ENCODE results near the gene ANO4. TPM values are rescaled to one million over a fixed set of nuclear protein-coding genes. Genes with fewer than 3 reads are reported as not detected.

Gene ANO4
- total RNA-seq, 3 donors from 2014 or later (not counting 1 experiment from before 2014, with no cell fraction given): not detected

DNA sequence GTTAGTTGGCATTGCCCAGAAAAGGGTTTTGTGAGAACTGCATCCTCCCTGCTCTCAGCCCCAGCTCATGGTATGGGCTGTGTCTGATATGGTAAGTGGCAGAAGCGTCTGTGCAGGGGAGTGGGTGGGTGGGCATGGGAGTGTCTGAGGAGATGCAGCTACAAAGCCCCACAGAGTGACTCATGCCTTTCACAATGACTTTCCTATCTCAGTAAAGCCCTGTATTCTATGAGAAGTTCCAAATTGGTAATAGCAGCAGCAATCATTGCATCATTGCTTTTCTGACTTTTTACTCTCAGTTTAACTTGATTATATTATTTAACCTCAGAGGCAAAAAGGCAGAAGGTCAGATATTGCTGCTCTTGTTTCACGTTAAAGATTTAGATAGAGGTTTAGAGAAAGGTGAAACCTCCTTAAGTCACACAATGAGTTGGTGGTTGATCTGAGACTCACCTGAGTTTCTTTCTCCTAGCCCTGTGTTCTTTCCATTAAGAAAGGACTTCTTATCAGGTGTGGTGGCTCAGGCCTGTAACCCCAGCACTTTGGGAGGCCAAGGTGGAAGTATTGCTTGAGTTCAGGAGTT is 243.8 kb downstream of the ANO4 start:
- peaks cover 0 to 1% of the 10 kb centered on the region in 2 donors for H3K9me3 Mint-ChIP-seq
- WGBS (ENCODE audit: insufficient coverage): 78% methylated on average over 2 of the region's 2 CpGs
- no peak overlapping the region for H3K4me3 Mint-ChIP-seq
- Histone ChIP-seq H3K36me3 (ENCODE audit: control insufficient read depth, insufficient read depth, low read length) (no peaks in the 10 kb centered on the region), H3K4me3 (ENCODE audit: low read length) (no peak overlapping the region), H3K9me3 (ENCODE audit: control insufficient read depth, insufficient read depth, low read length) (no peaks in the 10 kb centered on the region), H3K4me1 (ENCODE audit: control insufficient read depth, insufficient read depth, low read length) (no peaks in the 10 kb centered on the region), H3K27ac (ENCODE audit: low read length) (no peak overlapping the region), H3K27me3 (ENCODE audit: control insufficient read depth, insufficient read depth, low read length) (no peaks in the 10 kb centered on the region)
- no peaks in the 10 kb centered on the region for H3K27me3 Mint-ChIP-seq (ENCODE audit: low read depth in 2 of 2)
- DNase-seq (no peak), ATAC-seq (no peak)
- no peak for TF ChIP-seq CTCF (IDR thresholded peaks at IDR 0.05)
- intact Hi-C loops (cut with micrococcal nuclease): no loop called here
- no peaks in the 10 kb centered on the region for H3K4me1 Mint-ChIP-seq
- H3K36me3 Mint-ChIP-seq: no peaks in the 10 kb centered on the region
- H3K27ac Mint-ChIP-seq: no peak overlapping the region

DNA sequence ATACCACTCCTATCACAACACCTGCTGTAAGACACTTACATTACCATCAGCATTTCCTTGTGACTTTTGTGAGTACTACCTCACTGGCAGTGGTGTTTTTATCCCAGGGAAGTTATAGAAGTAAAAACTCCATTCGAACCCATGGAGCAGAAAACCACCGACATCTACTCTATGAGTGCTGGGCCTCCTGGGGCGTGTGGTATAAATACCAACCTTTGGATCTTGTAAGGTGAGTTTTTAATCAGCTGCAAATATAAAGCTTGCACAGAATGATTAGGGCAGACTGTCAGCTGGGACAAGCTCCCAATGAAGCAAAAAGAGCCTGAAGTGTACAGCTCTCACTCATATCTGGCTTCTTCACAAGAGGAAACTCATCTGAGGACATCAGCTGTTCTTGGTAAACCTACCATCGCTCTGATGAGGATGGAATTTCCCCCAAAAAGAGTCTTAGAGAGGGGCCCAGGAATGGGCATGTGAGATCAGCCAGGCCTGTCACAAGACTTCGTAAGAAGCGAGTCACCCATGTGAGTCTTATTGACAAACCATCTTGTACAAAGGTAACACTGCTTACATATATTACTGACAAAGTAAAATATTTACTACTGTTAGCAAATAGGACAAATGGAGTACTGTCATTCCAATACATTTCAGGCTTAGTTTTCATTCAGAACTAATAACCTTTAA is 245.4 kb downstream of the ANO4 start:
- Histone ChIP-seq H3K4me3 (ENCODE audit: low read length) (no peak overlapping the region), H3K36me3 (ENCODE audit: control insufficient read depth, insufficient read depth, low read length) (no peaks in the 10 kb centered on the region), H3K9me3 (ENCODE audit: control insufficient read depth, insufficient read depth, low read length) (no peaks in the 10 kb centered on the region), H3K4me1 (ENCODE audit: control insufficient read depth, insufficient read depth, low read length) (no peaks in the 10 kb centered on the region), H3K27ac (ENCODE audit: low read length) (no peak overlapping the region), H3K27me3 (ENCODE audit: control insufficient read depth, insufficient read depth, low read length) (no peaks in the 10 kb centered on the region)
- Mint-ChIP-seq H3K4me3 (no peak overlapping the region), H3K4me1 (no peaks in the 10 kb centered on the region), H3K36me3 (no peaks in the 10 kb centered on the region), H3K9me3 (no peaks in the 10 kb centered on the region), H3K27ac (no peak overlapping the region), H3K27me3 (ENCODE audit: low read depth in 2 of 2) (no peaks in the 10 kb centered on the region)
- no peak for TF ChIP-seq CTCF (IDR thresholded peaks at IDR 0.05)
- WGBS (ENCODE audit: insufficient coverage): 90% methylated on average over 6 of the region's 6 CpGs
- no peak for ATAC-seq
- no peak for DNase-seq
- intact Hi-C loops (cut with micrococcal nuclease): no loop called here

- no peak overlapping the region for H3K4me3 Mint-ChIP-seq
- H3K4me1 ChIP-seq (ENCODE audit: control insufficient read depth, insufficient read depth, low read length): no peaks in the 10 kb centered on the region
- no peak overlapping the region for H3K4me3 ChIP-seq (ENCODE audit: low read length)
- no peaks in the 10 kb centered on the region for H3K36me3 Mint-ChIP-seq
- H3K27ac Mint-ChIP-seq: no peak overlapping the region
- H3K27me3 Mint-ChIP-seq (ENCODE audit: low read depth in 2 of 2): no peaks in the 10 kb centered on the region
- ATAC-seq (no peak), DNase-seq (no peak)
- no peak for TF ChIP-seq CTCF (IDR thresholded peaks at IDR 0.05)
- H3K9me3 Mint-ChIP-seq: no peaks in the 10 kb centered on the region
- intact Hi-C loops (cut with micrococcal nuclease): no loop called here
- no peak overlapping the region for H3K27ac ChIP-seq (ENCODE audit: low read length)
- H3K27me3 ChIP-seq (ENCODE audit: control insufficient read depth, insufficient read depth, low read length): no peaks in the 10 kb centered on the region
- no peaks in the 10 kb centered on the region for H3K36me3 ChIP-seq (ENCODE audit: control insufficient read depth, insufficient read depth, low read length)
- no peaks in the 10 kb centered on the region for H3K9me3 ChIP-seq (ENCODE audit: control insufficient read depth, insufficient read depth, low read length)
- H3K4me1 Mint-ChIP-seq: no peaks in the 10 kb centered on the region
These were observed 246.4 kb downstream of the ANO4 start for GRCh38 chr12:101040936-101041335.

GRCh38 chr12:101042211-101042610 is 247.6 kb downstream of the ANO4 start:
- Histone ChIP-seq H3K4me3 (ENCODE audit: low read length) (no peak overlapping the region), H3K4me1 (ENCODE audit: control insufficient read depth, insufficient read depth, low read length) (no peaks in the 10 kb centered on the region), H3K27me3 (ENCODE audit: control insufficient read depth, insufficient read depth, low read length) (no peaks in the 10 kb centered on the region), H3K36me3 (ENCODE audit: control insufficient read depth, insufficient read depth, low read length) (no peaks in the 10 kb centered on the region), H3K9me3 (ENCODE audit: control insufficient read depth, insufficient read depth, low read length) (no peaks in the 10 kb centered on the region), H3K27ac (ENCODE audit: low read length) (no peak overlapping the region)
- WGBS (ENCODE audit: insufficient coverage): 98% methylated on average over 8 of the region's 8 CpGs
- Mint-ChIP-seq H3K9me3 (no peaks in the 10 kb centered on the region), H3K4me1 (no peaks in the 10 kb centered on the region), H3K36me3 (no peaks in the 10 kb centered on the region), H3K27ac (no peak overlapping the region), H3K27me3 (ENCODE audit: low read depth in 2 of 2) (no peaks in the 10 kb centered on the region), H3K4me3 (no peak overlapping the region)
- TF ChIP-seq CTCF (IDR thresholded peaks at IDR 0.05): no peak
- intact Hi-C loops (cut with micrococcal nuclease): no loop called here
- DNase-seq (no peak), ATAC-seq (no peak)

Measured in natural killer cell (primary cell).